Smooth muscle cell (in vitro differentiated cells): Measurements from ENCODE around the gene MMP7. TPM values are rescaled to one million over a fixed set of nuclear protein-coding genes. Genes with fewer than 3 reads are reported as not detected.

Experiments used
- DNase-seq: peaks from one replicate; lab custom pipeline; 2025; ENCODE audit not compliant: unreplicated experiment; lab: John Stamatoyannopoulos, UW
- H2AFZ ChIP-seq: fragments of 200-600 bp; sonication (generic); 2 replicates; pipeline ENCODE4 v1.6.0; 2016; ENCODE audit warnings: antibody characterized with exemption, low read depth, mild to moderate bottlenecking
- H3F3A ChIP-seq: fragments of 200-600 bp; sonication (generic); 2 replicates; pipeline ENCODE4 v1.6.0; 2017; ENCODE audit warnings: antibody characterized with exemption, low read depth
- H3K27ac ChIP-seq: fragments of 200-600 bp; sonication (generic); 2 replicates; pipeline ENCODE4 v1.5.1; 2016; ENCODE audit warnings: low read depth, mild to moderate bottlenecking
- H3K27me3 ChIP-seq: fragments of 200-600 bp; sonication (generic); 2 replicates; pipeline ENCODE4 v1.6.1; 2016; ENCODE audit warnings: low read depth, mild to moderate bottlenecking
- H3K36me3 ChIP-seq: fragments of 200-600 bp; sonication (generic); 2 replicates; pipeline ENCODE4 v1.5.1; 2016; ENCODE audit warnings: low read depth
- H3K4me1 ChIP-seq: fragments of 200-600 bp; sonication (generic); 2 replicates; pipeline ENCODE4 v1.5.1; 2016; ENCODE audit warnings: low read depth
- H3K4me2 ChIP-seq: fragments of 200-600 bp; sonication (generic); 2 replicates; pipeline ENCODE4 v1.6.0; 2016; ENCODE audit warnings: mild to moderate bottlenecking
- H3K4me3 ChIP-seq: fragments of 200-600 bp; sonication (generic); 2 replicates; pipeline ENCODE4 v1.5.1; 2016; ENCODE audit warnings: mild to moderate bottlenecking
- H3K79me2 ChIP-seq: fragments of 200-600 bp; sonication (generic); 2 replicates; pipeline ENCODE4 v1.6.0; 2016; ENCODE audit warnings: low read depth, mild to moderate bottlenecking
- H3K9ac ChIP-seq: fragments of 200-600 bp; sonication (generic); 2 replicates; pipeline ENCODE4 v1.6.0; 2016; ENCODE audit warnings: low read depth
- H3K9me3 ChIP-seq: fragments of 200-600 bp; sonication (generic); replicated peaks from 2 replicates; pipeline ENCODE4 v1.5.1; 2016; ENCODE audit warnings: low read depth
- H4K20me1 ChIP-seq: fragments of 200-600 bp; sonication (generic); 2 replicates; pipeline ENCODE4 v1.6.0; 2016; ENCODE audit warnings: low read depth
- WGBS: methylation state at CpG from one replicate; pipeline ENCODE4 v1.1.7; 2016; ENCODE audit warnings: low lambda C conversion rate; 5-methylcytosine and 5-hydroxymethylcytosine counted together
- polyA plus RNA-seq: library from polyadenylated mRNA; unstranded; fragments of >200 nt; fragmentation: Nextera tagmentation; extraction: Ambion mirVana; gene quantifications from 2 replicates; pipeline ENCODE4 v1.2.1, GENCODE V29; 2016
- total RNA-seq: library from RNA; depleted of rRNA; stranded (reverse); fragments of >200 nt; gene quantifications from 2 replicates; pipeline ENCODE4 v1.2.3, GENCODE V29; 2014
- TF ChIP-seq, protein P1 (sequence below): fragments of 200-600 bp; sonication (generic); IDR thresholded peaks from 2 replicates; pipeline ENCODE4 v1.5.1; 2017; ENCODE audit warnings: borderline replicate concordance, mild to moderate bottlenecking, antibody characterized with exemption; ENCODE audit not compliant: insufficient read depth, poor library complexity, severe bottlenecking

The MMP7 gene
- total and polyA plus RNA-seq, 2 experiments from 2014 or later: 8.0 to 16.4 TPM

DNA sequence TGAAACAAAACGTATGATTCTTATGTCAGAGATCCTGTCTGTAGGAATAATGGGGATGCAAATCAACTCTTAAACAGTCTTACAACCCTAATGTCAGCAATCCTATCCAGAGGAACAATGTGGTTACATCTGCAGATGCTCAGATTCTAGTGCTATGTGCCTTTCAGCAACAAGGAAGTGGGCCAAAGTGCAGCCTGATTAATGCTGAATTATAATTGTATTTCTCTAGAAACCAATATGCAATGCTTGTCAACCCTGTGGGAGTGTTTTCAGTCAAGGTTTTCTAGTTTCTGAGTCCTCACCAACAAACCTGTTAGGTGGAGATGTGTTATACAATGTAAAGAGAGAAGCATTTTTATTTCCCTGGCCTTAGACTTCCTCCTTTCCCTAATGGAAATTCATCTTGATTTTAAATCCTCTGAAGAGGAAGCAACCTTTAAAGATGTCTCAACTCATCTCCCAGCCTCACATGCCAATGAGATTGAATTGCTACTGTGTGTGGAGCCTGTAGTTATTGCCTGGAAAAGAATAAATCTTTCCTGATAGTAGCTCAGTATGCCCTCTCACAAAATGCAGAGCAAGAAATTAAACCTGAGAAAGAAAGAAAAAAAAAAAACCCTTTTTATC is 51.8 kb downstream of the MMP7 start:
- 94% methylated on average over 1 of the region's 1 CpG for WGBS
- H2AFZ ChIP-seq: no peak overlapping the region
- H3K27ac ChIP-seq: no peak overlapping the region
- DNase-seq: no peak
- TF ChIP-seq, protein P1, sequence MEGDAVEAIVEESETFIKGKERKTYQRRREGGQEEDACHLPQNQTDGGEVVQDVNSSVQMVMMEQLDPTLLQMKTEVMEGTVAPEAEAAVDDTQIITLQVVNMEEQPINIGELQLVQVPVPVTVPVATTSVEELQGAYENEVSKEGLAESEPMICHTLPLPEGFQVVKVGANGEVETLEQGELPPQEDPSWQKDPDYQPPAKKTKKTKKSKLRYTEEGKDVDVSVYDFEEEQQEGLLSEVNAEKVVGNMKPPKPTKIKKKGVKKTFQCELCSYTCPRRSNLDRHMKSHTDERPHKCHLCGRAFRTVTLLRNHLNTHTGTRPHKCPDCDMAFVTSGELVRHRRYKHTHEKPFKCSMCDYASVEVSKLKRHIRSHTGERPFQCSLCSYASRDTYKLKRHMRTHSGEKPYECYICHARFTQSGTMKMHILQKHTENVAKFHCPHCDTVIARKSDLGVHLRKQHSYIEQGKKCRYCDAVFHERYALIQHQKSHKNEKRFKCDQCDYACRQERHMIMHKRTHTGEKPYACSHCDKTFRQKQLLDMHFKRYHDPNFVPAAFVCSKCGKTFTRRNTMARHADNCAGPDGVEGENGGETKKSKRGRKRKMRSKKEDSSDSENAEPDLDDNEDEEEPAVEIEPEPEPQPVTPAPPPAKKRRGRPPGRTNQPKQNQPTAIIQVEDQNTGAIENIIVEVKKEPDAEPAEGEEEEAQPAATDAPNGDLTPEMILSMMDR: no peak
- H3K27me3 ChIP-seq: no peaks in the 10 kb centered on the region
- no peak overlapping the region for H3K4me2 ChIP-seq
- no peaks in the 10 kb centered on the region for H3K79me2 ChIP-seq
- no peaks in the 10 kb centered on the region for H3K36me3 ChIP-seq
- no peaks in the 10 kb centered on the region for H4K20me1 ChIP-seq
- H3F3A ChIP-seq: no peaks in the 10 kb centered on the region
- peaks cover 13% of the 10 kb centered on the region for H3K4me1 ChIP-seq
- no peak overlapping the region for H3K9ac ChIP-seq
- no peaks in the 10 kb centered on the region for H3K9me3 ChIP-seq
- H3K4me3 ChIP-seq: no peak overlapping the region

DNA sequence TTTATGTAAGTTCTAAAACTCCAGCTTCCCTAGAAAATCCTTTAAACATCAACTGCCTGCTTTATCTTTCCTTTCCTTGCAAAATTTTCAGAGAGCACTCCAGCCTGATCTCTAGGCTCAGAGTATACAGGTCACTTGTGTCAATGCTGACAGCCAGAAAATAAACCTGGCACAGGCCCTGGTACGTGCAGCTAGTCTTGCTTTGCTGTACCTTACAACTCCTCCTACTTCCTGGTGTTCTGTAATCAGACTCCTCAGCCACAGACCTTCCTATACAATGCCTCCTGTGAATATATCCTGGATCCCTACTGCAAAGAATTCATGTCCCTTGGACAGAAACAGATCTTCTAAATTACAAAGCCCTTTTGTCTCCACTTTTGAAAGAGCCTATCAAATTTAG is 53.7 kb downstream of the MMP7 start:
- no peak overlapping the region for H3K27ac ChIP-seq
- TF ChIP-seq, protein P1: no peak

DNA sequence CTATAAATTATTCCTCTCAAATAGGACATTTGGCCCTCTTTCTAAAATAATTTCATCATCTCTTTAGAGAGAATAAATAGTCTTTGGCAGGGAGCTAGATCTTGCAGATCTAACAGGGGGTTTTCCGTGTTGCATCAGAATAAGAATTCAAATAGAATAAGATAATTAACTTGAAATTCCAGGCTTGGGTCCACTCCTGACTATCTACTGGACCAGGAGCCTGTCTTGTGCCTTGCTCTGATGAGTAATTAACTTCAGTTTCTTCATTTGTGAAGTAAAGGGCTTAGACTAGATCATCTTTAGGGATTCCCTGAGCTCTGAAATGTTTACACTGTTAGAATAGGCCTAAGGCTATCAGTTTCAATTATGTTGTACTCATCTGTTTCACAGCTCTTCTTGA is 54.5 kb downstream of the MMP7 start:
- Histone ChIP-seq H3K4me3 (no peak overlapping the region), H4K20me1 (no peaks in the 10 kb centered on the region), H3K36me3 (no peaks in the 10 kb centered on the region), H3K27me3 (no peaks in the 10 kb centered on the region), H3F3A (no peaks in the 10 kb centered on the region), H3K27ac (peak overlapping the region; percentile 1), H3K9me3 (no peaks in the 10 kb centered on the region), H3K4me2 (no peak overlapping the region), H3K79me2 (no peaks in the 10 kb centered on the region), H2AFZ (peak overlapping the region; percentile 91), H3K4me1 (peaks cover 13% of the 10 kb centered on the region), H3K9ac (no peak overlapping the region)
- no peak for DNase-seq
- WGBS: 79% methylated on average over 1 of the region's 1 CpG
- TF ChIP-seq, protein P1: no peak

More for the DNA sequence above, 53.7 kb downstream of the MMP7 start:
- Histone ChIP-seq H3K4me3 (no peak overlapping the region), H3K79me2 (no peaks in the 10 kb centered on the region), H3F3A (no peaks in the 10 kb centered on the region), H3K27me3 (no peaks in the 10 kb centered on the region), H3K4me2 (peak overlapping the region; percentile 38), H2AFZ (peak overlapping the region; percentile 91), H3K4me1 (peaks cover 13% of the 10 kb centered on the region), H3K36me3 (no peaks in the 10 kb centered on the region), H3K9ac (no peak overlapping the region), H3K9me3 (no peaks in the 10 kb centered on the region), H4K20me1 (no peaks in the 10 kb centered on the region)
- no peak for DNase-seq
- whole genome bisulfite sequencing: 17% methylated on average over 1 of the region's 1 CpG

GRCh38 chr11:102473543-102473942 is 57.0 kb downstream of the MMP7 start:
- 96% methylated on average over 5 of the region's 5 CpGs for WGBS
- TF ChIP-seq, protein P1: no peak
- Histone ChIP-seq H3K4me2 (no peak overlapping the region), H3K79me2 (no peaks in the 10 kb centered on the region), H3K4me1 (peaks cover 13% of the 10 kb centered on the region), H3K9ac (no peak overlapping the region), H3K27ac (no peak overlapping the region), H3K9me3 (no peaks in the 10 kb centered on the region), H2AFZ (no peak overlapping the region), H3K4me3 (no peak overlapping the region), H3F3A (no peaks in the 10 kb centered on the region), H3K36me3 (no peaks in the 10 kb centered on the region), H4K20me1 (no peaks in the 10 kb centered on the region), H3K27me3 (no peaks in the 10 kb centered on the region)
- no peak for DNase-seq
